ENCODE data around the gene DCUN1D1.

DCUN1D1 gene

DNA sequence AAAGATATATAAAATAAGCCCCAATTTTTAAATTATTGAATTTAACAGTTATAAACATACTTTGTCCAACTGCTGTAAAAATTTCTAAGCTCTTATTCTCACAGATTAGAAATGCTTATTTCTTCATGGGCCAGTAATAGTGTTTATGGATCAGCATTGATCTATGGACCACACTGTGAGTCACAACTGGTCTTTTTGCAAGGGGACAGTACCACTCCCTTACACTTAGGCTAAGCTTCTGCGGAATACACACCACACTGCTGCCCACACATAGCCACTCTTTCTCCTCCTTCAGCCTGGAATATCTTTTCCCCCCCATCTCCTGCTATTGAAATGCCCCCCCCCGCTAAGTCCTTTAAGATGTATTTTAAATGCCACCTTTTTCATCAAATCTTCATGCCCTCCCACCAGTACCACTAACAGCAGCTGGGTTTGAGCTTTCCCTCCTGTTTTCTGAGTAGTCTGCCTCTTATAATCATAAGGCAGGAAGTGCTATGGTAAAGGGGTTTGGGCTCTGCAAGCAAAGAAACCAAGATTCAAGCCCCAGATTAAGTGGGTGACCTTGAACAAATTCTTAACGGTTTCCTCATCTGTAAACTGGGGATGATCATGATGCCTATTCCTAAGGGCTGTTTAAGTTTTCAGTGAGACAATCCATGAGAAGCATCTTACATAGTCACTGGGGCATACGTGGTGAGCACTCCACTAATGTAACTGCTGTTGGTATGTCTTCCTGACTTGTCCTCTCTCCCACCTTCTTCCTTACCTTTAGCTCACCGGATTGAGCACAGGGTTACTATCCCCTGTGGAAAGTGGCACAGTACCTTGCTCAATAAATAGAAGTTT lies 69.2 kb downstream of the DCUN1D1 start:
- no peaks in the 10 kb centered on the region for H3K4me1 Mint-ChIP-seq (ENCODE audit: low read depth)
- intact Hi-C loops (cut with micrococcal nuclease), result no loop called here
- H3K27me3 Mint-ChIP-seq, result no peaks in the 10 kb centered on the region
- H3K27ac Mint-ChIP-seq, result no peak overlapping the region
- peaks cover 63% of the 10 kb centered on the region for H3K36me3 Mint-ChIP-seq (ENCODE audit: low read depth)
- H3K4me3 Mint-ChIP-seq, result no peak overlapping the region
- no peaks in the 10 kb centered on the region for H3K9me3 Mint-ChIP-seq

DNA sequence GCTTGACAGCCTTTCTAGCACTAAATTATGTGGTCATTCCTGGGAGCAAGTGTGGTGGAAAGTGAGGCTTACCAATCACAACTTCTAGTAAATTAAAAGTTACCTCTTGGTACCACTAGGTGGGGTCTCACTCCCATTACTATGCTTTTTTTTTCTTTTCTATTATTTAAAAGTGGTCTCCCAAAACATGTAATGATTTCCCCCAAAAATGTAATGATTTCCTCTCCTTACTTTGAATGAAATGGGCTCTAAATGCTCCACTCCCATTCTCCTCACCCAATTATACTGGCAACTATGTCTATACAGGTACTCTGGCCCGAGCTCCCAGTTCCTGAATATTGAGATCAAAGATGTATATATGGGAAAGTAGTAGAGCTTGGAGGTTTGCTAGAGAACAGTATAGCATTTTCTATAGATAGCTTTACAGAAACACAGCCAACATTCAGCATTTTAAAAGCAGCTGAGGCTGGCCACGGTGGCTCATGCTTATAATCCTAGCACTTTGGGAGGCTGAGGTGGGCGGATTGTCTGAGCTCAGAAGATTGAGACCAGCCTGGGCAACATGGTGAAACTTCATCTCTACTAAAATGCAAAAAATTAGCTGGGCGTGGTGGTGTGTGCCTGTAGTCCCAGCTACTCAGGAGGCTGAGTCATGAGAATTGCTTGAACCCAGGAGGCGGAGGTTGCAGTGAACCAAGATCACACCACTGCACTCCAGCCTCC lies 70.9 kb downstream of the DCUN1D1 start:
- no peak overlapping the region for H3K4me3 Mint-ChIP-seq
- H3K27me3 Mint-ChIP-seq, result no peaks in the 10 kb centered on the region
- H3K4me1 Mint-ChIP-seq (ENCODE audit: low read depth), result no peaks in the 10 kb centered on the region
- no peaks in the 10 kb centered on the region for H3K9me3 Mint-ChIP-seq
- peaks cover 70% of the 10 kb centered on the region for H3K36me3 Mint-ChIP-seq (ENCODE audit: low read depth)
- intact Hi-C loops (cut with micrococcal nuclease), result no loop called here
- H3K27ac Mint-ChIP-seq, result no peak overlapping the region

DNA sequence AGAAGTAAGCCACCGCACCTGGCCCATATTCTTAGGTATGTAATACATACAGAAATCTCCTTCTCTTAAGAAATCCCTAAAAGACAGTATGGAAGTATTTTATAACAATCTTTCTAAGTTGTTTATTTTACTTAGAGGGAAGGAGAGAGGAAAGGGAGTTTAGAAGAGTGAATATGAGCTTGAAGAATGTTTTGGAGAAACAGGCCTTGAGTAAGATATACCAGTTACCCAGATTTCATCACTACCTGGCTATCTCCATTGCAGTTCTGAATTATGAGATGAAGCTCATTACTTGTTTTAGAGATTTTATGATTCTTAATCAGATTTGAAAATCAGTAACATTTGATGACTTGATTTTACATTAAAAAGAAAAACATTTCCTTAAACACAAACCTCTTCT lies 71.9 kb downstream of the DCUN1D1 start:
- peaks cover 68% of the 10 kb centered on the region for H3K36me3 Mint-ChIP-seq (ENCODE audit: low read depth)
- intact Hi-C loops (cut with micrococcal nuclease), result no loop called here
- no peaks in the 10 kb centered on the region for H3K4me1 Mint-ChIP-seq (ENCODE audit: low read depth)
- no peaks in the 10 kb centered on the region for H3K27me3 Mint-ChIP-seq
- no peak overlapping the region for H3K4me3 Mint-ChIP-seq
- no peaks in the 10 kb centered on the region for H3K9me3 Mint-ChIP-seq
- H3K27ac Mint-ChIP-seq, result no peak overlapping the region

GRCh38 chr3:182906036-182906435 lies 74.3 kb downstream of the DCUN1D1 start:
- Mint-ChIP-seq H3K4me1 (ENCODE audit: low read depth) (no peaks in the 10 kb centered on the region), H3K4me3 (no peak overlapping the region), H3K27ac (no peak overlapping the region), H3K27me3 (no peaks in the 10 kb centered on the region), H3K9me3 (no peaks in the 10 kb centered on the region), H3K36me3 (ENCODE audit: low read depth) (peaks cover 60% of the 10 kb centered on the region)
- intact Hi-C loops (cut with micrococcal nuclease), result no loop called here

DNA sequence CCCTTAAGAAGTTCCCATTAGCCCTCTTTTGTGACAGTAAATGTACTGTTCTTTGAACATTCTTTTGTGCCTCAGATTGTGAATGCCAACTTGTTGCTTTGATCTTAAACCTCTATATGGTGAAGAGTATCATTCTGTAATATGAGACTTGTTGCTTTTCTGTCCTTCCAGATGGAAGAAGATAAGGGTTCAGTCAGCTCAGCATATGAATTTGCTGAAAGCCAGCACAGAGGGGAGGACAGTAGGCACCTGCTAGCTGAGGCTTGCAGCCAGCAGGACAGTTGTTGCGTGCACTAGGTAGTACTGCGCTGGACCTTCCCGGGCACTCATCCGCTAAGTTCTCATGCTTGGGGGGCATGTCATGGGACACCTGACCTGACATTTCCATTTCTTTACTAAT lies 74.7 kb downstream of the DCUN1D1 start:
- H3K9me3 Mint-ChIP-seq, result no peaks in the 10 kb centered on the region
- no peaks in the 10 kb centered on the region for H3K4me1 Mint-ChIP-seq (ENCODE audit: low read depth)
- no peaks in the 10 kb centered on the region for H3K27me3 Mint-ChIP-seq
- H3K36me3 Mint-ChIP-seq (ENCODE audit: low read depth), result peaks cover 58% of the 10 kb centered on the region
- intact Hi-C loops (cut with micrococcal nuclease), result no loop called here
- H3K27ac Mint-ChIP-seq, result no peak overlapping the region
- H3K4me3 Mint-ChIP-seq, result no peak overlapping the region

DNA sequence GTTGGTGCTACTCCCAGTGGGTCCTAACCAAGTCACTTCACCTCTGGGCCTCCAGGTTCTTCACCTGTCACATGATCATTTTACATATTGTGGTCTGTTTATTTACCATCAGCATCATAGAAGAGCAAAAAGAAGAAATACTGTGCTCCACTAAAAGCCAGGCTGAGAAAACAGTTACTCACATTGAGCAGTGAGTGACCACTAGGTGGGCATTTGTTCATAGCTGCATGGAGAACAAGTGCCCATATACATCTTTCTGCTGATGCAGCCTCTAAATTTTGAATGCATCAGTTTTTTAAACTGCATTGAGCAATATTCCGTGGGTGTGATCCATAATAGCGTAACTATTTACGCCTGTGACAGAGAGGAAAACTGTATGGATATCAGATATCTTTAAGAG lies 76.2 kb downstream of the DCUN1D1 start:
- Mint-ChIP-seq H3K9me3 (no peaks in the 10 kb centered on the region), H3K36me3 (ENCODE audit: low read depth) (peaks cover 59% of the 10 kb centered on the region), H3K27ac (no peak overlapping the region), H3K27me3 (no peaks in the 10 kb centered on the region), H3K4me3 (no peak overlapping the region), H3K4me1 (ENCODE audit: low read depth) (no peaks in the 10 kb centered on the region)
- intact Hi-C loops (cut with micrococcal nuclease), result no loop called here

DNA sequence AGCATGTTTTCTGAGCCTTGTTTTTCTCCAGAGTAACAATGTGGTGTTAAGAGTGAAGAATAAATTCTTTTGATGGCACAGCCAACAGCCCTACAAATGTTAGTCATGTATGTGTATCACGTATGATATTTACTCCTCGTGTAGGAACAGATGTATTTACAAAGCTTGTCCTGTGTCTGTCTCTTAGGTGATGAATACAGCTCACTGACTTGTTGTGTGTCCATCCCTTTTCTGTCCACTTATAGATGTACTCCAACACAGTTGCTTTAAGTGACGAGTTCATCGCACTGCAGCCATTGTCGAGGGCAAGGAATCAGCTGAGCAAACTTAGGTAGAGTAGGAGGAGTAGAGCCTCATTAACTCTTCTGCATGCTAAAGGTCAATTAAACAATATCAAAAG lies 78.1 kb downstream of the DCUN1D1 start:
- peaks cover 50% of the 10 kb centered on the region for H3K36me3 Mint-ChIP-seq (ENCODE audit: low read depth)
- H3K27ac Mint-ChIP-seq, result no peak overlapping the region
- H3K9me3 Mint-ChIP-seq, result no peaks in the 10 kb centered on the region
- no peaks in the 10 kb centered on the region for H3K4me1 Mint-ChIP-seq (ENCODE audit: low read depth)
- no peaks in the 10 kb centered on the region for H3K27me3 Mint-ChIP-seq
- H3K4me3 Mint-ChIP-seq, result no peak overlapping the region
- intact Hi-C loops (cut with micrococcal nuclease), result no loop called here

- Mint-ChIP-seq H3K27ac (no peak overlapping the region), H3K9me3 (no peaks in the 10 kb centered on the region), H3K4me3 (no peak overlapping the region), H3K27me3 (no peaks in the 10 kb centered on the region), H3K4me1 (ENCODE audit: low read depth) (peaks cover 9% of the 10 kb centered on the region), H3K36me3 (ENCODE audit: low read depth) (peaks cover 45% of the 10 kb centered on the region)
- intact Hi-C loops (cut with micrococcal nuclease), result no loop called here
Measured at GRCh38 chr3:182896553-182896952, 83.8 kb downstream of the DCUN1D1 start.

DNA sequence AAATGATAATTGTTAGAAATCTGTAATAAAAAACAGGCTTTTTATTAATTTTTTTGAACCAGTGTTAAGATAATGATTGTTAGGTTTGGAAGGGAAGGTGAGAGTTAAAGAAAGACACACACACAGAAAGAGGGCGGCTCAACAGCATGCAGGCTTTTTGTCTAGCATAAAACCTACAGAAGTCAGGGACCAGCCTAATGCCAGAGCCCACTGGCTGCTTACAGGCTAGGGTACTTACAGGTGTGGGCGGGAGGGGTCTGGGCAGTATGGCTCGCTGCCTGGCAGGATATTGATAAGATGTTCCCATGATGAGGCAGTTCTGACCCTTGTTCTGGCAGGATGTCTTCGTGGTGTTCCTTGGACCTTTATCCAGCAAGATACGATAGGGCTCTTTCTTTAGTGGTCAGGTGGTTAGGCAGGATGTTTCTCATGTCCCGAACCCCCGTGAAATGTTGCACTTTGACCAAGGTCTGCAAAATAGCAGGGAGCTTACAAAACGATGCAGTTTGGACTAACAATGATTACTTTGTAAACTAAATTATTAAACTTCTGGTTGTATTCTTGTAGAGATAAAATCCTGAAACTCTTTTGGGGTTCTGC lies 84.7 kb downstream of the DCUN1D1 start:
- intact Hi-C loops (cut with micrococcal nuclease), result no loop called here
- H3K4me1 Mint-ChIP-seq (ENCODE audit: low read depth), result peaks cover 9% of the 10 kb centered on the region
- no peak overlapping the region for H3K4me3 Mint-ChIP-seq
- peaks cover 45% of the 10 kb centered on the region for H3K36me3 Mint-ChIP-seq (ENCODE audit: low read depth)
- no peaks in the 10 kb centered on the region for H3K9me3 Mint-ChIP-seq
- no peak overlapping the region for H3K27ac Mint-ChIP-seq
- no peaks in the 10 kb centered on the region for H3K27me3 Mint-ChIP-seq

DNA sequence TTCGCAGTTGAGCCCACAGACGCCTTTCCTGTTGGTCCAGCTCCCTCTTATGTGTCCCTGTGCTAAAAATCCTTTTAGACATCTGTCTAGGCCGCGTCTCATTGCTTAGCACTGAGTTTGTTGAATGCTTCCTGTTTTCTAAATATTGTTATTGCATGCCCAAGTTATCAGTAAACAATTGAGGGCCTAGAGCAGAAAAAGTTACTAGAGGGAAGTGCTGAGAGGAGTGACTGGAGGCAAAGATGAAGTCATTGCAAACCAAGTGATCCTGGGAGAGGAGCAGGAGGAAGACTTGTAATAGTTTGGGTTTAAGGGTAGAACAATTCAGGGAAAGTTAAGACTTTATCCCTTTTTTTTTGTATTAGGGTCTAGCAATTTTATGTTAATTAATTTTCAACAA lies 88.1 kb downstream of the DCUN1D1 start:
- Mint-ChIP-seq H3K36me3 (ENCODE audit: low read depth) (peaks cover 60% of the 10 kb centered on the region), H3K27me3 (no peaks in the 10 kb centered on the region), H3K4me1 (ENCODE audit: low read depth) (peaks cover 9% of the 10 kb centered on the region), H3K27ac (peak overlapping the region; percentile 46), H3K9me3 (no peaks in the 10 kb centered on the region), H3K4me3 (no peak overlapping the region)
- intact Hi-C loops (cut with micrococcal nuclease), result no loop called here

DNA sequence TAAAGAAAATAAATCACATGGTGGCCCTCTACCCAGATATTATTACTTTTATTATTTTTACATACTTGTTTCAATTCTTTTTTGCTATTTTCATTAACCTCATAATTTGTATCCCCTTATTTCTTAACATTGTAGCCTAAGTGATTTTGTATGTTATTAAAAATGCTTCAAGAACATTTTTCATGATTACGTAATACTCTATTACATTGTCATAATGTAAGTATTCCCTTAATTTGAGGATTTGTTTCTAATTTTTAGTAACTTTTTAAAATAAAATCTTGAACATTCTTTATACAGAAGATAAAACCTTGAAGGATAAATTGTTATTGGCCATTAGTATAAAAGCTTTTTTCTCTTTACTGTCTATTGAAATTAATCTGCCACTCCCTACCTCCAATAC lies 89.0 kb downstream of the DCUN1D1 start:
- Mint-ChIP-seq H3K27ac (no peak overlapping the region), H3K4me3 (no peak overlapping the region), H3K36me3 (ENCODE audit: low read depth) (peaks cover 69% of the 10 kb centered on the region), H3K9me3 (no peaks in the 10 kb centered on the region), H3K27me3 (no peaks in the 10 kb centered on the region), H3K4me1 (ENCODE audit: low read depth) (peaks cover 9% of the 10 kb centered on the region)
- intact Hi-C loops (cut with micrococcal nuclease), result no loop called here

DNA sequence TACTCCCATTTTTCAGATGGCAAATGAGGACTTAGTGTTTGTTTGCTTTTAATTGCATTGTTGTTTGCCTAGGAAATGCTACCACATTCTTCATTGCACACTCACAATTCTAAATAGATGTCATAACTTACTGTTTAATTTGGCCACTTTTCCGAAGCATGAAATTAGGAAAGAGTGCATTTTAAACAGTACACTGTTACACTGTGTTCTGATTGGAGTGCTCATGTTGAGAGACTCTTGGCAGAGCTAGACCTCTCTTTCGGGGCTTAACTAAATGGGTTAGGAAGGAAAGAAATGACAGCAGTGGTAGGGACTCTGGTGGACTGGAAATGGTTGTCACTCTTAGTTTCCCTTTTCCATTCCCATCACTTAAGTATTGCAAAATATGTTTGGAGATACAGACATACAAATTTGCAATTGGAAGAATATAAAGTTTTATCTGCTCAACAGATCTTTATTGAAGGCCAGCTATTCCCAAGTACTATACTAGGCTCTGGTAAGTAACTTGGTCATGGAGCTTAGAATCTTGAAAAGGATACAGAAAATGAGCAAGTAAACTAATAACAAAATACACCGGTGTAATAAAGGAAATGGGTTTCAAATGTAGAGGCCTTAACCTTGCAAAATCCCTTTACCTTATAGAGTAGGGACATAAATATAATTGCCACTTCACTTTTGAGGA lies 90.2 kb downstream of the DCUN1D1 start:
- no peaks in the 10 kb centered on the region for H3K9me3 Mint-ChIP-seq
- intact Hi-C loops (cut with micrococcal nuclease), result no loop called here
- H3K27ac Mint-ChIP-seq, result no peak overlapping the region
- no peaks in the 10 kb centered on the region for H3K27me3 Mint-ChIP-seq
- H3K36me3 Mint-ChIP-seq (ENCODE audit: low read depth), result peaks cover 67% of the 10 kb centered on the region
- no peak overlapping the region for H3K4me3 Mint-ChIP-seq
- peaks cover 9% of the 10 kb centered on the region for H3K4me1 Mint-ChIP-seq (ENCODE audit: low read depth)
